GM21390 (cell line): ENCODE results near the gene UBP1.
"Not testable (repeated sequence)": the region's sequence is repeated elsewhere in the genome, so short reads cannot be mapped to it uniquely, and the experiment has no call there.

Experiments used
- ATAC-seq: cut with Tn5 transposase; IDR thresholded peaks from one replicate; pipeline ENCODE4 v1.9.1; 2021; ENCODE audit not compliant: unreplicated experiment

UBP1 gene

DNA sequence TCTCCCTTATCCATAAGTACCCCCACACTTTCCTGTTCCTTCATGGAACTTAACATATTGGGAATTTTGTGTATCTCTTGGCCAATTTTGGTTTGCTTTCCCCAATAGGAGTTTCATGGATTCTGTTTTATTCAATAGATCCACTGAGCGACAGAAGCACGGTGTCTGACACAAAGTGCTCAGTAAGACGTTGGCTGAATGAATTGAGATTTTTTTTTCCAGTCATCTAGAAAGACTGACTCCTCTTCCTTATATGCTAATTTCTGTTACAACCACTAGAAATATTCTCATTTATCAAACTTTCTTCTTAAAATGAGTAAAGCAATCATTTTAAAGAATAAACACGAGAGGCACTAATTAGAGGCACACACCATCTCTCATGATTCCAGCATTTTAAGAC is 48.1 kb downstream of the UBP1 start:
- ATAC-seq, result no peak

- ATAC-seq, result no peak
These were observed 48.8 kb downstream of the UBP1 start for GRCh38 chr3:33391255-33391995.

GRCh38 chr3:33389908-33390307 is 50.3 kb downstream of the UBP1 start:
- no peak for ATAC-seq

DNA sequence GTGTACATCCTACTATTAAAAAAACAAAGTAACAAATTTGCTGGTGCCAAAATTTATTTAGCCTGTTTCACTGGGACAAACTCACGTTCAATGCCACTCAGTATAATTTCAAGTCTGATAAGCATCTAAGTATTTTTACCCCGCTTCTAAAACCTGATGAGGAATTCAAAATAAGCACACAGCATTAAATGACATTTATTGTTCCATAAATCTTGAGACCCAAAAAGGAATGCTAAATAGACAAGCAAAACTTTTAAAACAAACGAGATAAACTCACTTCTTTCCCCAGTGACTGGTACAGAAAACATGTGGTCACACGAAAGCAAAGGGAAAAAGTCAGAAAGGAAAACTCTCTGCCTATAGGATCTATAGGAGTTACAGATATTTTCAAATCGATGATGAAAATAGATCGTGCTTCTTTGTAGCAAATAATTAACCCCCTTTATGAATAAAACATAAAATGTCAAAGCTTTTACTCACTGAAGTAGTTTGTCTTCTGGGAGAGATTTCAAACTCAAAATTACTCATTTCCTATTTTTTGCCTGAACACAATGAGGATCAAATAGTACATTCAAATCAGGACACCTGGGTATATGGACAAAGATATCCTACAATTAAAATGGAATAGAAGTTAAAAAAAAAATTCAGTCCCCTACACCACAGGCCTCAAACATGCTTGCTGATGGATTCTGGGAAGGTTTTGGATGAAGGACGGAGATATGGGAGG is 51.7 kb downstream of the UBP1 start:
- no peak for ATAC-seq

- ATAC-seq, result no peak
These were observed 53.6 kb downstream of the UBP1 start for GRCh38 chr3:33386631-33387030.

DNA sequence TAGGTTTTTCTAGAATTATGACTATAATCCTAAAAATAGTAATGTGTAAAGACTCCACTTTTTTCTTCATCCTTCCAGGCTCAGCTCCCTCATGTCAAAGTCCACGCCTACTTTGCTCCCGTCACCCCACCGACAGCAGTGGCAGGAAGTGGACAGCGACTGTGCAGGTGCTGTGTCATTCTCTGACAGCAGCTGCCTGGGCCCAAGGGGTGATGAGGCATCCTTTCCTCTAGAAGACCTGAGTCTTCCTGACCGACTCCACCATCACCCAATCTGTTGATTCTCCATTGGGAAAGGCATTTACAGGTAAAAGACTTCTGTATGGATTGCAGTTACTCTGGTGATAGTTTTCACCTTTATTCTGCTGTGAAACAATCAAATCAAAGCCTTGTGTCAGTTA is 54.8 kb downstream of the UBP1 start:
- no peak for ATAC-seq

DNA sequence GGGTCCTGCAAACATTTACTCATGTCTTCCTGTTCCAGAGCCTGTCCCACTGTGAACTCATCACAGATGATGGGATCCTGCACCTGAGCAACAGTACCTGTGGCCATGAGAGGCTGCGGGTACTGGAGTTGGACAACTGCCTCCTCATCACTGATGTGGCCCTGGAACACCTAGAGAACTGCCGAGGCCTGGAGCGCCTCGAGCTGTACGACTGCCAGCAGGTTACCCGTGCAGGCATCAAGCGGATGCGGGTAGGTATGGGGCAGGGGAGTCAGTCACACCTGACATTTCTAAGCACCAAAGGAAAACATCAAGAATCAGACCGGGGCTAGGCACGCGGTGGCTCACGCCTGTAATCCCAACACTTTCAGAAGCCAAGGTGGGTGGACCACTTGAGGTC is 56.3 kb downstream of the UBP1 start:
- no peak for ATAC-seq

- no peak for ATAC-seq
These were observed 59.6 kb downstream of the UBP1 start for GRCh38 chr3:33380653-33381052.

DNA sequence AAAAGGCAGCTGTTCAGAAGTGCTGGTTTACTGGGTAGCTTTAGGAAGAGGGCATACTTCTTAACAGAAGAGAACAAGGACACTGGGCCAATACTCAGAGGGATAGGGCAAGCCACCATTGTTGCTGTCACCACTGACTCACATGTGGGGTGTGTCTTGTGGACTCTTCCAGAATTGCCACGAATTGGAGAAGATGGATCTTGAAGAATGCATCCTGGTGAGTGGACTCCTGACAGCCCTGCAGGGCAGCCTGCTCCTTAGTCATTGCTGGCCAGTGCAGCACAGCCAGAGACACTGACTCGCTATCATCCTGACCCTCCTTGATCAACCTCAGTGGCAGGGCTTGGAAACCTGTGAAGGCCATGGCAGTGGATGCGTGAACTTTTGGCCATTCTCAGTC is 62.3 kb downstream of the UBP1 start:
- ATAC-seq, result no peak

DNA sequence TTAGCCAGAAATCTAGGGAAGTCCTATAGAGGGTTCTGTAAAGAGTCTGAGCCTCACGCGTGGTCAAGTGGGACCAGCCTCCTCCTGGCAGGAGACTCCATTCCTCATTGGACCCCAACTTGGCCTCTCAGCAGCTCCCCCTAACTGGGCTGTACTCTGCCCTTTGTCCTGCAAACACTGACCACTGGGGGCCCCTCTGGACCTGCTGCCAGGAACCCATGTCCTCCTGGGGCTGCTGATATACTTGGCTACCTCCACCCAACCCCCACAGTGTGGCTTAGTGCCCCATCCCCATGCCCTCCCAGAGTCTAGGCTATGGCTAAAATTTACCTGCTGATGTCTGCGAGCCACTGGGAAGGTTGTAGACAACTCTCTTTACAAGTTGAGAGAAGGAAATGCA is 62.7 kb downstream of the UBP1 start:
- ATAC-seq, result no peak

- ATAC-seq, result no peak
These were observed 67.1 kb downstream of the UBP1 start for GRCh38 chr3:33373082-33373437.

DNA sequence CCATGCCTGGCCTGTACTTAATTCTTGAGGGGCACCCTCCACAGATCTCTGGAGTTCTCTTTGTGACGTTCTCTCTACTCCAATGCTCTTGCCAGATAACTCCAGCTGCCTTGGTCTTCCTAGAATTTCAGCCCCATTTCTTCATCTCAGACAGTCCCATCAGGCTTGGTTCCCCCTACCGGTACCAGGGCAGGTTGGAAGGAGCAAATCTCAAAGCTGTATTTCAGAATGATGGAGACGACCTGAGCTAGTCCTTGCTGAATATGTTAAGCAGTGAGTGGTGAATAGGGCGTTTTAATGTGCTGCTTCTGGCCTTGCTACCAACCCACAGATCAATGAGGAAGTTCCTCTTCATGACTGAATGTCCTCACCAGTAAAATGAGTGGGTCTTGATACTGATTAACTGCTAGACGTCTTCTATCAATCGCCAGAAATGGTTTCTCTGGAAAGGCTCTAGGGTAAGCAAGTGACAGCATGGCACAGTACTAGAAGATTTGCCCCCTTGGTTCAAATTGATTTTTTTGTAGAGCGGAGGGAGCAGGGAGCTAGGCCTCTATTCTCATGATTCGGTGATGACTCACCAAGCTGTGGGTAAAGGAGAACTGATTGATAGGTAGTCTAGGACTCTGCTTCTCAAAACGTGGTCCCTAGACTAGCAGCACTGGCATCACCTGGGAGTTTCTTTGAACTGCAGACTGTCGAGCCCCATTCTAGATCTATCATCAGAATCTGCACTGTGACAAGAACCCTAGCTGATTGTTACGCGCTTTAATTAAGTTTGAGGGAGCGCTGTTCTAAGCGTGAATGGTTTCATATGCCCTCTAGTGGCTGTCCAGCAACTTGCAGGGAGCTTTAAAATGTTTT is 67.8 kb downstream of the UBP1 start:
- peak; percentile 65 for ATAC-seq

DNA sequence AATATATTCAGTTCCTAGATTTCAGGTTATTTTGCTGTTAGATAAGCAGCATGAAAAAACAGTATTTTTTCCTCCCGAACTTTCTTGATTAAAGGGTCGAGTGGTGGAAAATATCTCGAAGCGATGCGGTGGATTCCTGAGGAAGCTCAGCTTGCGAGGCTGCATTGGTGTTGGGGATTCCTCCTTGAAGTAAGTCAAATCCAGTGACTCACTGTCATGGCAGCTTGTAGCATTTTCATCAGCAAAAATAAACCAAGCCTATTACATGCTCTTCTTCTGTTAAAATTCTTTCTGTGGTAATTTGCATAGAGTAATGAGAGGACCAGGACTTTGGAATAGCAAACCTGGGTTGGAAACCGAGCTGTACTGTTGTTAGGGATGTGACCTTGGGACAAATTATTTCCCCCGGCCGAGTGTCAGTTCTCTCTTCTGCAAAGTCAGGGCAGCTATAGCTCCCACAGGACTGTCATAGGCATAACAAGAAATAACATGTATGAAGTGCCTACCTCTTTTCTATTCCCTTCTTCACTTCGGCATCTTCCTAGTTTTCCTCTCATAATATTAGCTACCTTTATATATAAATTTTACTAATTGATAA is 75.6 kb downstream of the UBP1 start:
- no peak for ATAC-seq

DNA sequence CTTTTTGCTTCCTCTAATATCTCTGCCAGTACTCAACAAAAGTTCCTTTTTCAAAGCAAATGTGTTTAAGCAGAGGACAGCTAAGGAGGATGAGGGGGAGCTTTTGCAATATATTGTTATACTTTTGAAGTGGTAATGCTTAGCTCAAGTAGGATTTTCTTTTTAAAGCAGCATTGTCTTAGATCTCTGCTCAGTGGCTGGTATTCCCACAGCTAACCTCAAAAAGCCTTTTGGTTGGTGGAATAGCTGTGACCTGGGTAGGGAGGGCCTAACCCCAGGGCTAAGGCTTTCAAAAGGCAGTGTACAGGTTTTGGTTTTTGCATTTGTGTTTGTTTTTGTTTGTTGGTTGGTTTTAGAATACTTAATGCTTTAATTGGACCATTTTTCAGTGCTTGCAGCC is 76.1 kb downstream of the UBP1 start:
- ATAC-seq, result no peak

- ATAC-seq, result no peak
These were observed 76.9 kb downstream of the UBP1 start for GRCh38 chr3:33363113-33363800.

GRCh38 chr3:33360136-33360825 is 79.9 kb downstream of the UBP1 start:
- no peak for ATAC-seq

DNA sequence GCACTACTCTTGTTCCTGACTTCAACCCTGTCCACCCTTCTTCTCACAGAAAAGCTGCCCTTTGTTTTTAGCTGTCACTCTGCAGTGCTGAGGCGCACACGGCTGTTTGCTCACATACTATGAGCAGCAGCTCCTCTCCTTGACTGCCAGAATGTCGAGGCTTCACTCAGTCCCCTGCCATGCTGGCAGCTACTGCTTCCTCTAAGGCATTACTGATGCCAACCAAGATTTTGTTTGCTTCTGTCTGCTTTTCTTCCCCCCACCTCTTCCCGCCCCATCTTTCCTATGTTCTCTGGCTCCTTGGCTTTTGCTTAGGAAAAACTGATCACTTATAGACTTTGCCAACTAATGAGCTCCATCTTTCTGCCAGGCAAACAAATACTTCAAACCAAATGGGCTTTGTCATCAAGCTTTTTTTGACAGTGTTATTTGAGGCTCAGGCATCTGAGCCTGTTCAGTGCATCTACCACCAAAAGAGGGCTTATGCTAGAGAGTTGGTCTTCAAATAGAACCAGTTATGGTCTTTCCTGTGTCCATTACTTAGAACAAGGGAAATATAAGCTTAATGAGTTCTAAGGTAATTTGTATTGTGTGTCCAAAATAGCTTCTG is 81.9 kb downstream of the UBP1 start:
- ATAC-seq, result no peak

DNA sequence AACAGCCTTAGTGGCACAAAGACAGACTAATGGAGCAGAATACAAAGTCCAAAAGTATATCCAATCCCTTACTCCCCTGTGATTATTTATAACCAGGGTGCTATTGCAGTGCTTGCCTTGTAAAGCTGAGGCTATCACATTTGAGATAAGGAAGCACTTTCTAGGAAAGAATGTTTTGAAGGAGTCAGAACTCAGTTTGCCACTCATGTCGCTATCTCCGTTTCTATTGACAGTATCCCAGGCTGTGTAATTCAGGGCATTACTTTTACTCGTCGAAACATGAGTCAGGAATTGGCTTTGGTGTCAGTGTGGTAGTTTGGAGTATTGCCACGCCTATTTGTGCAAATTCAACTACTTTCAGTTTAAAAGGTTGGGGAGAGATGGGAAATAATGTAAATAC is 84.6 kb downstream of the UBP1 start:
- no peak for ATAC-seq

DNA sequence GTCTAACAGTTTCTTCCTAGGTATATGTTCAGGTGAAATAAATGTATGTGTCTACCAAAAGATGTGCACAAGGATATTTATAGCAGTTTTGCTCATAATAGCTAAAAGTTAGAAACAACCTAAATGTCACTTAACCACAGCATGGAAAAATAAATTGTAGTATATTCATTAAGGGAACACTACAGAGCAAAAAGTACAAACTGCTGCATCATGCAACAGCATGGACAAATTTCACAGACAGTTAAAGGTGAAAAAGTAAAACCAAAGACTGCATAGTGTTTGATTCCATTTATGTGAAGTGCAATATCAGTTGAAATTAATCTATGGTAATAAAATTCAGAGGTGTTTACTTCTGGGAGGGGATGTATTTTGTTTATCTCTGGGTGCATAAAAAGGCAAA is 100.4 kb downstream of the UBP1 start:
- ATAC-seq, result no peak

DNA sequence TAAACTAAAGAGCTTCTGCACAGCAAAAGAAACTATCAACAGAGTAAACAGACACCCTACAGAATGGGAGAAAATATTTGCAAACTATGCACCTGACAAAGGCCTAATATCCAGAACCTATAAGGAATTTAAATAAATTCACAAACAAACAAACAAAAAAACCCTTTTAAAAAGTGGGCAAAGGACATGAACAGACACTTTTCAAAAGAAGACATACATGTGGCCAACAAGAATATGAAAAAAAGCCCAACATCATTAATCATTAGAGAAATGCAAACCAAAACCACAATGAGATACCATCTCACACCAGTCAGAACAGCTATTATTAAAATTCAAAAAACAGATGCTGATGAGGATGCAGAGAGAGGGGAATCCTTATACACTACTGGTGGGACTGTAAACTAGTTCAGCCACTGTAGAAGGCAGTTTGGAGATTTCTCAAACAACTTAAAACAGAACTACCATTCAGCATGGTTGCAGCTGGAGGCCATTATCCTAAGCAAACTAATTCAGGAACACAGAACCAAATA is 101.2 kb downstream of the UBP1 start:
- not testable (repeated sequence) for ATAC-seq
